OCI-LY7 (cell line): ENCODE data around the gene SDE2.

ENCODE experiments used
- CTCF ChIP-seq: fragments of 200-600 bp; sonication (generic); conservative IDR thresholded peaks from 2 replicates; pipeline ENCODE4 v1.5.1; 2014; ENCODE audit warnings: mild to moderate bottlenecking, antibody characterized with exemption, low read length, moderate library complexity, mixed read lengths
- EZH2phosphoT487 ChIP-seq: fragments of 200-600 bp; sonication (generic); IDR thresholded peaks from 2 replicates; pipeline ENCODE4 v1.6.1; 2018; ENCODE audit warnings: low read depth, borderline replicate concordance, mild to moderate bottlenecking, mixed run types, antibody characterized with exemption, low read length, moderate library complexity, mixed read lengths

GRCh38 chr1:225973158-225973557 lies 26.0 kb downstream of the SDE2 start:
- TF ChIP-seq CTCF = no peak
- TF ChIP-seq EZH2phosphoT487 = no peak
